Activated CD8-positive, alpha-beta T cell treated with anti-CD3 and anti-CD28 coated beads for 36 hours (primary cell): ENCODE data around the gene VPS26A. TPM values are rescaled to one million over a fixed set of nuclear protein-coding genes. Genes with fewer than 3 reads are reported as not detected.

Experiments
- ATAC-seq: fragments of 200-7000 bp; cut with Tn5 transposase; one replicate; pipeline ENCODE4 v1.10.0; 2021; ENCODE audit warnings: mild to moderate bottlenecking, moderate library complexity
- CTCF ChIA-PET: fragments of 350-600 bp; sonication (Branson Sonifier 250); formaldehyde crosslinking; loops from one replicate; lab custom pipeline; 2021; ENCODE audit warnings: antibody characterized with exemption; lab: Charles Lee
- POLR2A ChIA-PET: fragments of 350-600 bp; sonication (Branson Sonifier 250); formaldehyde crosslinking; loops from one replicate; lab custom pipeline; 2021; ENCODE audit warnings: antibody characterized with exemption; lab: Charles Lee
- DNase-seq: peaks from one replicate; pipeline ENCODE4 v3.0.0-alpha.2; 2020
- H3K27ac Mint-ChIP-seq: one replicate; pipeline ENCODE4 v1.8.0; 2021; ENCODE audit warnings: mild to moderate bottlenecking, mixed read lengths
- H3K27me3 Mint-ChIP-seq: one replicate; pipeline ENCODE4 v1.8.0; 2021; ENCODE audit warnings: mixed read lengths
- H3K36me3 Mint-ChIP-seq: one replicate; pipeline ENCODE4 v1.8.0; 2021; ENCODE audit warnings: low read depth, mixed read lengths
- H3K4me1 Mint-ChIP-seq: one replicate; pipeline ENCODE4 v1.8.0; 2021; ENCODE audit warnings: low read depth, mixed read lengths
- H3K4me3 Mint-ChIP-seq: one replicate; pipeline ENCODE4 v1.8.0; 2021; ENCODE audit warnings: mild to moderate bottlenecking, moderate library complexity, mixed read lengths
- H3K9me3 Mint-ChIP-seq: one replicate; pipeline ENCODE4 v1.8.0; 2021; ENCODE audit warnings: mixed read lengths
- intact Hi-C: fragments of 100-400 bp; cut with micrococcal nuclease; formaldehyde crosslinking; loops from one replicate; pipeline ENCODE4 v1.10.0; 2022
- total RNA-seq, 2 experiments: library from RNA; stranded (reverse); gene quantifications; one replicate each; pipeline ENCODE4 v1.2.3, GENCODE V29; 2021
- TF ChIP-seq, protein P1 (sequence below): fragments of 200-600 bp; IDR thresholded peaks from one replicate; pipeline ENCODE4 v1.8.0; 2022; ENCODE audit warnings: antibody characterized with exemption, mild to moderate bottlenecking

The VPS26A gene
- total RNA-seq, 2 experiments from 2014 or later, result 33.1 to 34.5 TPM

DNA sequence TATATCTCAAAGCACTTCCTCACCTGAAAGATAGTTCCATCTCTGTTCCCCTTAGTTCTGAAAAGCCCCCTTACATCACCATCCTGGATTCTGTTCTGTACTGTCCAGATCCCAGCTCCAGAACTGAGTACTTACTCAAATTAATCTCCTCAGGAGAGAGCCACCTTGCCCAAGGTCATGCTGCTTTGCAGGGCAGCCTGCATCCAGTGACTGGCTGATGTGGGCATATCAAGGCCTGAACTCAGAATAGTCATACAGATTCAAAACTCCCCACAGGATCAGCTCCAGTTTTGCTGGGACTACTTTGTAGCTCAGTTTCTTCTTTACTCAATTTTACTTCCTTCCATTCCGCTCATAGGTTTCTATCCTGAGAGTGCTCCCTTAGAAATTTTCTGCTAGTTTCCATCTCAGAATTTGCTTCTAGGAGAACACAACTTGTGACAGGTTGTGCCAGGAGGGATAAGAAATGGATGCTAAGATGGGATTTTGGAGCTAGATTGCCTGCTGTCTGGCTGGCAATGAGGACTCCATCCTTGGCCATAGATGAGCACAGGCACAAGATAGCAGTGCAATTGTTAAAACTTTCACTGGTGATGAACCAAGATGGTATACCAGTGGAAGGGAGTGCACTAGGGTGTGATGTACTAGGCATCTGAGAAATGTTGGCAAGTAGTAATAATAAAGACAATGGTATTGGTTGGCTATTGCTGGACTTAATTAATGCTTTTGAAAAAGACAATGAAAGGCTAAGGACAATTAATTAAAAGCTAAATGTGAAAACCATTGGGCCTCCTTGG, 18.8 kb upstream of the VPS26A start:
- intact Hi-C loops, result no loop called here
- DNase-seq (no peak), ATAC-seq (no peak)
- Mint-ChIP-seq H3K9me3 (no peaks in the 10 kb centered on the region), H3K4me1 (peaks cover 26% of the 10 kb centered on the region), H3K4me3 (no peak overlapping the region), H3K27me3 (no peaks in the 10 kb centered on the region), H3K27ac (no peak overlapping the region), H3K36me3 (peaks cover 45% of the 10 kb centered on the region)
- POLR2A ChIA-PET, result interaction anchor here (0.6 to 3.8 kb wide), 13 partner anchors 9 to 149 kb away, joined by 3 to 27 read pairs (median 4); partner anchors contain the start of genes DDX21, HKDC1, KIFBP and SRGN
- CTCF ChIA-PET, result interaction anchor here (0.5 to 2.9 kb wide), 9 partner anchors 9 to 116 kb away, joined by 3 to 11 read pairs (median 3); no protein-coding TSS in a partner anchor
- TF ChIP-seq, protein P1, sequence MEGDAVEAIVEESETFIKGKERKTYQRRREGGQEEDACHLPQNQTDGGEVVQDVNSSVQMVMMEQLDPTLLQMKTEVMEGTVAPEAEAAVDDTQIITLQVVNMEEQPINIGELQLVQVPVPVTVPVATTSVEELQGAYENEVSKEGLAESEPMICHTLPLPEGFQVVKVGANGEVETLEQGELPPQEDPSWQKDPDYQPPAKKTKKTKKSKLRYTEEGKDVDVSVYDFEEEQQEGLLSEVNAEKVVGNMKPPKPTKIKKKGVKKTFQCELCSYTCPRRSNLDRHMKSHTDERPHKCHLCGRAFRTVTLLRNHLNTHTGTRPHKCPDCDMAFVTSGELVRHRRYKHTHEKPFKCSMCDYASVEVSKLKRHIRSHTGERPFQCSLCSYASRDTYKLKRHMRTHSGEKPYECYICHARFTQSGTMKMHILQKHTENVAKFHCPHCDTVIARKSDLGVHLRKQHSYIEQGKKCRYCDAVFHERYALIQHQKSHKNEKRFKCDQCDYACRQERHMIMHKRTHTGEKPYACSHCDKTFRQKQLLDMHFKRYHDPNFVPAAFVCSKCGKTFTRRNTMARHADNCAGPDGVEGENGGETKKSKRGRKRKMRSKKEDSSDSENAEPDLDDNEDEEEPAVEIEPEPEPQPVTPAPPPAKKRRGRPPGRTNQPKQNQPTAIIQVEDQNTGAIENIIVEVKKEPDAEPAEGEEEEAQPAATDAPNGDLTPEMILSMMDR, result no peak

DNA sequence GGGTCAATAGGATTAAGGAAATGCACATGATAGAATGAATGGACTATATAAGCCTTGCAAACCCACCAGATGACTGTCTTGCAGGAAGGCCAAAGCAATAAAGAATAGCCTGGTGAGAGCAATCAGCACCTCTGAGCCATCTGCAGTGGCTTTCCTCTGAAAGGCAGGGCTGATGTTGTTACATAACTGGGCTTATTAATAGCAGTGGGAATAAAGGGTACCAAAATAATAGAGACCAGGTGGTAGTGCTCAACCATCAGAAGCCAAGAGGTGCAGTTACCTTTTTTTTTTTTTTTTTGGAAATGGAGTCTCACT, 16.8 kb upstream of the VPS26A start:
- no peak overlapping the region for H3K4me3 Mint-ChIP-seq
- peaks cover 9% of the 10 kb centered on the region for H3K4me1 Mint-ChIP-seq
- no peaks in the 10 kb centered on the region for H3K27me3 Mint-ChIP-seq
- DNase-seq (no peak), ATAC-seq (no peak)
- no peaks in the 10 kb centered on the region for H3K9me3 Mint-ChIP-seq
- POLR2A ChIA-PET, result interaction anchor here (3.8 kb wide), 1 partner anchor 12 kb away, joined by 27 read pairs; no protein-coding TSS in a partner anchor
- H3K27ac Mint-ChIP-seq, result no peak overlapping the region
- TF ChIP-seq, protein P1, result no peak
- CTCF ChIA-PET, result interaction anchor here (1.3 kb wide), 1 partner anchor 13 kb away, joined by 3 read pairs; no protein-coding TSS in a partner anchor
- intact Hi-C loops, result no loop called here
- peaks cover 27% of the 10 kb centered on the region for H3K36me3 Mint-ChIP-seq

DNA sequence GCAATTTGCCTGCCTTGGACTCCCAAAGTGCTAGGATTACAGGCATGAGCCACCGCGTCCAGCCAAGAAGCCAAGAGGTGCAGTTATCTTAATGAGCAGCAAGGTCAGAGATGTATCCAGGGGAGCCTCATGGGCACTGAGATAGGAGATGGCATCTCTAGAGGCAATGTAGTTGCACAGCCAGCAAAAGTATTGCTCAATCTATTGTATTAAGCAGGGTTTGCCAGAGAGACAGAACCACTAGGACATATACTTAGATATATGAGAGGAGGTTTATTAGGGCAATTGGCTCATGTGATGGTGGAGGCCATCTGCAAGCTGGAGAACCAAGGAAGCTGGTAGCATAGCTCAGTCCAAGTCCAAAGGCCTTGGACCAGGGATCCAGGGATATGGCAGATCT, 16.3 kb upstream of the VPS26A start:
- TF ChIP-seq, protein P1, result no peak
- ChIA-PET POLR2A (interaction anchor here (3.8 kb wide), 1 partner anchor 12 kb away, joined by 27 read pairs; no protein-coding TSS in a partner anchor), CTCF (interaction anchor here (1.3 kb wide), 1 partner anchor 14 kb away, joined by 3 read pairs; no protein-coding TSS in a partner anchor)
- H3K4me3 Mint-ChIP-seq, result no peak overlapping the region
- H3K4me1 Mint-ChIP-seq, result peaks cover 3% of the 10 kb centered on the region
- no peak overlapping the region for H3K27ac Mint-ChIP-seq
- intact Hi-C loops, result no loop called here
- ATAC-seq (no peak), DNase-seq (no peak)
- H3K9me3 Mint-ChIP-seq, result no peaks in the 10 kb centered on the region
- no peaks in the 10 kb centered on the region for H3K27me3 Mint-ChIP-seq
- H3K36me3 Mint-ChIP-seq, result peaks cover 22% of the 10 kb centered on the region

DNA sequence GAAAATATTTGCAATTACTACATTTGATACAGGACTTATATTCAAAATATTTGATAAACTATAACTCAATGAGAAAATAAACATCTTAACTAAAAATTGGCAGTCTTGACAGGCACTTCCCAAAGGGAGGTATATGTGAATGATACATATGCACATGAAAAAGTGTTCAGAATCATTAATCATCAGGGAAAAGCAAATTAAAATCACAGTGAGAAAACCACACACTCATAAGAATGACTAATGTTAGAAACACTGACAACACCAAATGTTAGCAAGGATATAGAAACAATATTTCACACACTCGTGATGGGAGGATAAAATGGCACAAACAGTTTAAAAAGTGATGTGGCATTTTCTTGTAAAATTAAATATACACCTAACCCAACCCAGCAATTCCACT, 4.1 kb upstream of the VPS26A start:
- intact Hi-C loops, result loop anchor here (5.0 to 10.0 kb wide), 2 partner anchors 33 to 105 kb away; partner anchors contain the start of genes HKDC1 and SRGN
- no peak for ATAC-seq

More for the DNA sequence above, 4.1 kb upstream of the VPS26A start:
- peaks cover 8% of the 10 kb centered on the region for H3K4me1 Mint-ChIP-seq
- H3K27ac Mint-ChIP-seq, result no peak overlapping the region
- POLR2A ChIA-PET, result no interaction called here
- no peaks in the 10 kb centered on the region for H3K36me3 Mint-ChIP-seq
- TF ChIP-seq, protein P1, result no peak
- no peak overlapping the region for H3K4me3 Mint-ChIP-seq
- CTCF ChIA-PET, result interaction anchor here (1.0 to 2.7 kb wide), 3 partner anchors 18 to 114 kb away, joined by 3 to 11 read pairs (median 4); no protein-coding TSS in a partner anchor
- DNase-seq, result no peak
- H3K9me3 Mint-ChIP-seq, result no peaks in the 10 kb centered on the region
- H3K27me3 Mint-ChIP-seq, result no peaks in the 10 kb centered on the region
